ENCODE measurements around the gene TCP11L2. TPM values are rescaled to one million over a fixed set of nuclear protein-coding genes. Genes with fewer than 3 reads are reported as not detected.

Gene TCP11L2
- total and polyA plus RNA-seq, 2 of the 8 experiments (the other 6 are each of a cell fraction or from before 2014, with no cell fraction given), result 2.1 to 7.1 TPM

- FAIRE-seq (no peak), DNase-seq (ENCODE audit: low read depth in 1 of 2, low spot score in 2 of 2) (no peak)
- WGBS, 2 experiments (ENCODE audit: extremely low coverage in 1 of 2, insufficient coverage in 1 of 2, insufficient read length in 1 of 2, insufficient replicate concordance in 2 of 2, low coverage in 1 of 2, low lambda C conversion rate in 2 of 2, missing lambda C conversion rate in 1 of 2), result 85% methylated on average over 4 of the region's 4 CpGs; no CpG with 5 or more reads in 1 of the 2 experiments
- Histone ChIP-seq H3K23me2 (ENCODE audit: low read depth, low read length) (no peaks in the 10 kb centered on the region), H3K9ac (replicated peaks in 1 of 4; ENCODE audit: extremely low read depth in 1 of 4, low read depth in 3 of 4, low read length in 3 of 4) (no peak overlapping the region), H3K79me1 (ENCODE audit: low read depth, low read length) (no peaks in the 10 kb centered on the region), H3K56ac (replicated peaks; ENCODE audit: insufficient read length, low read depth, low read length) (no peak overlapping the region), H4K20me1 (replicated peaks in 1 of 2; ENCODE audit: control insufficient read depth in 1 of 2, insufficient read depth in 2 of 2, low read length in 2 of 2) (no peaks in the 10 kb centered on the region), H2AFZ (ENCODE audit: low read length) (no peak overlapping the region), H3K4me1 (replicated peaks in 1 of 4; ENCODE audit: control insufficient read depth in 3 of 4, insufficient read depth in 4 of 4, low read length in 3 of 4) (no peaks in the 10 kb centered on the region), H4K5ac (ENCODE audit: insufficient read length, low read depth, low read length) (no peak overlapping the region), H2BK120ac (replicated peaks; ENCODE audit: low read depth, low read length) (no peak overlapping the region), H2AK5ac (ENCODE audit: low read depth, low read length) (no peak overlapping the region), H2BK20ac (ENCODE audit: low read length) (no peak overlapping the region), H3K27me3 (replicated peaks in 1 of 4; ENCODE audit: control insufficient read depth in 3 of 4, extremely low read depth in 1 of 4, insufficient read depth in 3 of 4, low read length in 3 of 4) (no peaks in the 10 kb centered on the region), H4K8ac (ENCODE audit: extremely low read depth, insufficient read depth, low read length) (no peak overlapping the region), H3K4me3 (ENCODE audit: extremely low read depth in 1 of 4, insufficient read depth in 2 of 4, low read depth in 3 of 4, low read length in 4 of 4) (no peak overlapping the region), H3K4me2 (ENCODE audit: insufficient read depth in 1 of 2, low read depth in 2 of 2, low read length in 2 of 2) (no peak overlapping the region), H2BK5ac (ENCODE audit: low read depth, low read length) (no peak overlapping the region), H3K14ac (ENCODE audit: insufficient read length) (no peak overlapping the region), H3K23ac (ENCODE audit: insufficient read length) (no peak overlapping the region), H2BK15ac (ENCODE audit: low read length) (no peak overlapping the region), H2BK12ac (ENCODE audit: low read depth, low read length) (no peak overlapping the region), H3K4ac (replicated peaks; ENCODE audit: insufficient read length, low read depth, low read length) (no peak overlapping the region), H3K27ac (ENCODE audit: low read depth, low read length) (no peak overlapping the region), H3K36me3 (ENCODE audit: control insufficient read depth in 2 of 4, insufficient read depth in 4 of 4, low read length in 3 of 4) (no peaks in the 10 kb centered on the region), H4K91ac (replicated peaks; ENCODE audit: insufficient read length, low read length) (no peak overlapping the region), H3K18ac (ENCODE audit: extremely low read depth, low read length) (no peak overlapping the region), H3K79me2 (ENCODE audit: control insufficient read depth in 1 of 2, insufficient read depth in 2 of 2, low read length in 2 of 2) (no peaks in the 10 kb centered on the region), H3K9me3 (ENCODE audit: insufficient read depth in 2 of 2, low read depth in 1 of 2, low read length in 1 of 2) (no peaks in the 10 kb centered on the region)
- ChIA-PET CTCF (ENCODE audit: partially characterized antibody) (interaction anchor here (0.6 to 4.8 kb wide), 5 partner anchors 36 to 839 kb away, joined by 3 to 47 read pairs (median 10); no protein-coding TSS in a partner anchor), POLR2A (ENCODE audit: partially characterized antibody) (no interaction called here)
- TF ChIP-seq E2F6 (IDR thresholded peaks at IDR 0.05) (no peak), RAD21 (IDR thresholded peaks at IDR 0.05 in 1 of 2, conservative IDR thresholded peaks at IDR 0.05 in 1 of 2; ENCODE audit: low read depth in 2 of 2, low read length in 2 of 2) (no peak)
Observed at GRCh38 chr12:106276032-106276740, 26.3 kb upstream of the TCP11L2 start.
